Endothelial cell (in vitro differentiated cells): ENCODE measurements around the gene PTGIR. TPM values are rescaled to one million over a fixed set of nuclear protein-coding genes. Genes with fewer than 3 reads are reported as not detected.
"Not testable (repeated sequence)": the region's sequence is repeated elsewhere in the genome, so short reads cannot be mapped to it uniquely, and the experiment has no call there.

ENCODE experiments used
- DNase-seq: peaks from one replicate; pipeline ENCODE4 v3.0.0; 2021; ENCODE audit warnings: low spot score
- H3K27ac Mint-ChIP-seq: one replicate; pipeline ENCODE4 v1.8.0; 2021; ENCODE audit warnings: mixed read lengths, inconsistent platforms; ENCODE audit not compliant: unreplicated experiment
- H3K27me3 Mint-ChIP-seq: one replicate; pipeline ENCODE4 v1.8.0; 2021; ENCODE audit warnings: mild to moderate bottlenecking, moderate library complexity, mixed read lengths, inconsistent platforms; ENCODE audit not compliant: unreplicated experiment
- H3K36me3 Mint-ChIP-seq: one replicate; pipeline ENCODE4 v1.8.0; 2021; ENCODE audit warnings: mild to moderate bottlenecking, low read depth, mixed read lengths, inconsistent platforms; ENCODE audit not compliant: unreplicated experiment
- H3K4me1 Mint-ChIP-seq: one replicate; pipeline ENCODE4 v1.8.0; 2021; ENCODE audit warnings: mild to moderate bottlenecking, mixed read lengths, inconsistent platforms; ENCODE audit not compliant: unreplicated experiment
- H3K4me3 Mint-ChIP-seq: one replicate; pipeline ENCODE4 v1.8.0; 2021; ENCODE audit warnings: mild to moderate bottlenecking, mixed read lengths, inconsistent platforms; ENCODE audit not compliant: unreplicated experiment
- H3K9me3 Mint-ChIP-seq: one replicate; pipeline ENCODE4 v1.8.0; 2021; ENCODE audit warnings: mixed read lengths, inconsistent platforms; ENCODE audit not compliant: unreplicated experiment
- total RNA-seq: library from RNA; stranded (reverse); fragmentation: NEBNext Ultra II Directional; extraction: Animal tissue kit (Norgen Biotek cat#: 25700); gene quantifications from one replicate; pipeline ENCODE4 v1.2.1, GENCODE V29; 2021; ENCODE audit not compliant: unreplicated experiment
- TF ChIP-seq, protein P1 (sequence below): fragments of 200-600 bp; sonication (generic); IDR thresholded peaks from one replicate; pipeline ENCODE4 v1.5.0; 2021; ENCODE audit warnings: antibody characterized with exemption; ENCODE audit not compliant: unreplicated experiment

Gene PTGIR
- total RNA-seq, 1 donor from 2014 or later: not detected

DNA sequence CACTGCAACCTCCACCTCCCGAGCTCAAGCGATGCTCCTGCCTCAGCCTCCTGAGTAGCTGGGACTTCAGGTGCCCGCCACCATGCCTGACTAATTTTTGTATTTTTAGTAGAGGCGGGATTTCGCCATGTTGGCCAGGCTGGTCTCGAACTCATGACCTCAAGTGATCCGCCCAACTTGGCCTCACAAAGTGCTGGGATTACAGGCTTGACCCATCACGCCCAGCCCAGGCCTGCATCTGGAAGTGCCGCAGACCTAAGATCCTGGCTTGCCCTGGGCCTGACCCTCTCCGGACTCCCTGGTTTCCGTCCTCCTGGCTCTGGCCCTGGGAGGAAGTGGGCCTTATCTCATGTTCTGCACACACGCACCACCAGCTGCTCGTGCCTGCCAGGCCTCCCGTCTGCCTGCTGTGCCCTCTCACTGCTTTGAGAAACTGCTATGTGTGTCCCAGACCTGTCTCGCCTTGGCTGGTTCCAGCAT, 4.7 kb upstream of the PTGIR start:
- H3K36me3 Mint-ChIP-seq: peaks cover 4% of the 10 kb centered on the region
- peaks cover 9% of the 10 kb centered on the region for H3K4me1 Mint-ChIP-seq
- peaks cover 6% of the 10 kb centered on the region for H3K27me3 Mint-ChIP-seq
- DNase-seq: peak; percentile 60
- H3K9me3 Mint-ChIP-seq: no peaks in the 10 kb centered on the region
- no peak overlapping the region for H3K4me3 Mint-ChIP-seq
- TF ChIP-seq, protein P1, sequence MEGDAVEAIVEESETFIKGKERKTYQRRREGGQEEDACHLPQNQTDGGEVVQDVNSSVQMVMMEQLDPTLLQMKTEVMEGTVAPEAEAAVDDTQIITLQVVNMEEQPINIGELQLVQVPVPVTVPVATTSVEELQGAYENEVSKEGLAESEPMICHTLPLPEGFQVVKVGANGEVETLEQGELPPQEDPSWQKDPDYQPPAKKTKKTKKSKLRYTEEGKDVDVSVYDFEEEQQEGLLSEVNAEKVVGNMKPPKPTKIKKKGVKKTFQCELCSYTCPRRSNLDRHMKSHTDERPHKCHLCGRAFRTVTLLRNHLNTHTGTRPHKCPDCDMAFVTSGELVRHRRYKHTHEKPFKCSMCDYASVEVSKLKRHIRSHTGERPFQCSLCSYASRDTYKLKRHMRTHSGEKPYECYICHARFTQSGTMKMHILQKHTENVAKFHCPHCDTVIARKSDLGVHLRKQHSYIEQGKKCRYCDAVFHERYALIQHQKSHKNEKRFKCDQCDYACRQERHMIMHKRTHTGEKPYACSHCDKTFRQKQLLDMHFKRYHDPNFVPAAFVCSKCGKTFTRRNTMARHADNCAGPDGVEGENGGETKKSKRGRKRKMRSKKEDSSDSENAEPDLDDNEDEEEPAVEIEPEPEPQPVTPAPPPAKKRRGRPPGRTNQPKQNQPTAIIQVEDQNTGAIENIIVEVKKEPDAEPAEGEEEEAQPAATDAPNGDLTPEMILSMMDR: no peak
- no peak overlapping the region for H3K27ac Mint-ChIP-seq

DNA sequence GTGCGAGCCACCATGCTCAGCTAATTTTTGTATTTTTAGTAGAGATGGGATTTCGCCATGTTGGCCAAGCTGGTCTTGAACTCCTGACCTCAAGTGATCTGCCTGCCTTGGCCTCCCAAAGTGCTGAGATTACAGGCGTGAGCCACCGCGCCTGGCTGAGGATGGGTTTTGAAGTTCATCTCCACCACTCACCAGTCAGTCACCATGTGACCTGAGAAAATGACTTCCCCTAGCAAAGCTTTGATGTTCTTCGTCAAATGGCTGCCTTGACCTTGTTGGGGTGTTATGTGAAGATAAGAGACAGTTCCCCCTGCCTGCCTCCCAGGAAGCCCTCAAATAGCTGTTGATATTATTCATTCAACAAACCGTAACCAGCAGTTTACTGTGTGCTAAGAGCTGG, 4.1 kb upstream of the PTGIR start:
- not testable (repeated sequence) for H3K27ac Mint-ChIP-seq, H3K9me3 Mint-ChIP-seq, H3K27me3 Mint-ChIP-seq, DNase-seq, H3K36me3 Mint-ChIP-seq, H3K4me1 Mint-ChIP-seq
- H3K4me3 Mint-ChIP-seq: peak overlapping the region; percentile 25

DNA sequence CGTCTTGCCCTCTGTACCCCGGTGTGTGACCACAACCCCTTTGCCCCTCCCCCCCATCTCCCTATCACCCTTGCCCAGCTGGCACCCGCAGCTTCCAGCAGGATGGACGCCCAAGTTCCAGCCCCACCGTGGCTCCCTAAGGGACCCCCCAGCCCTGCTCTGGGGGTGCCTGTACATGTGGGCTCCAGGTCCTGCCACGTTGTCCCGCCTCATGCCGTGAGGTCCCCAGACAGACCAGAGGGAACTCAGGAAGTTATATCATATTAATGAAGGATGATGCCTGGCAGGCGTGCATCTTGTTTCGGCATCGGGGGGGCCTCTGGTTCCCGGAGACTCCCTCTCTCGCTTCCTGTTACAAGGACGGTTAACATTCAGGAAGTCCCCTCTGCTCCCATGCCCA, 1.6 kb upstream of the PTGIR start:
- Mint-ChIP-seq H3K27me3 (peaks cover 4% of the 10 kb centered on the region), H3K4me1 (peaks cover 4% of the 10 kb centered on the region), H3K9me3 (no peaks in the 10 kb centered on the region), H3K36me3 (no peaks in the 10 kb centered on the region), H3K4me3 (no peak overlapping the region), H3K27ac (no peak overlapping the region)
- TF ChIP-seq, protein P1: no peak
- no peak for DNase-seq

DNA sequence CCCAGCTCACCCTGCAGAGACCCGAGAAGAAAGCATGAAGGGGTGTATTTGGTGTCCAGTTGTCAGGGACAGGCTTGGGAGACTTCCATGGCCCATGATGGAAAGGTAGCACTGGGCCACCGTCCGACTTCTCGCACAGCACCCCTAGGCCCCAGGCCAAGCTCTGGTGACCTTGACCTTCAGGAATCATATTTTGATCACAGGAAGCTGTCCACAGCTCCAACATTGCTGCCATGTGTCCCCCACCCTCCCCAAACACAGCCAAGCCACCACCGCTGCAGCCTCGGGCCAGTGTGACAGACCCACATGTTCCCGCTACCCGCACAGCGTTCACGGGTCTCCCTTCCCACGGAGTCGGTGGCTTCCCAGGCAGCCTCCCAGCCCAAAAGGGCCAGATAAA, 842 bp upstream of the PTGIR start:
- Mint-ChIP-seq H3K27me3 (peaks cover 6% of the 10 kb centered on the region), H3K27ac (no peak overlapping the region), H3K36me3 (no peaks in the 10 kb centered on the region), H3K9me3 (no peaks in the 10 kb centered on the region), H3K4me1 (peaks cover 4% of the 10 kb centered on the region), H3K4me3 (no peak overlapping the region)
- TF ChIP-seq, protein P1: no peak
- DNase-seq: no peak

DNA sequence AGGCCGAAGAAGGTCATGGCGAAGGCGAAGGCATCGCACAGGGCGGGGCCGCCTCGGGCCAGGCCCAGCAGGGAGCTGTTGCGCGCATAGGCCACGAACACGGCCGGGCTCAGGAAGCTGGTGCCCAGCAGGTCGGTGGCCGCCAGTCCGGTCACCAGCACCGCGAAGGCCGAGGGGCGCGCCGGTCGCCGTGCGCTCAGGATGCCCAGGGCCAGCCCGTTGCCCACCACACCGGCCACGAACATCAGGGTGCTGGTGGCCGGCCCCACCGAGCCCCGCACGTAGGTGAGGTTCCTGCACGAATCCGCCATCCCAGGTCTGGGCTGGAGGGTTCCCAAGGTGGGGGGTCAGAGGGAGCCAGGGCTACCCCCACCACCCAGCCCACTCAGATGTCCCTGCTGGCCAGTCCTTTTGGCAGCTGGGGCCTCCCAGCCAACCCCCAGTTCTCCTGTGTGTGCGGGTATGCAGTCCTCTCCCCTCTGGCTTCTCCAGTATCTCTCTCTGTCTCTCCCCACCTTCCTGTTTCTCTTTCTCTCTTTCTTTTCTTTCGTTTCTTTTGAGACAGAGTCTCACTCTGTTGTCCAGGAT, 880 bp downstream of the PTGIR start:
- DNase-seq: no peak
- H3K27ac Mint-ChIP-seq: no peak overlapping the region
- no peaks in the 10 kb centered on the region for H3K4me1 Mint-ChIP-seq
- TF ChIP-seq, protein P1: no peak
- H3K9me3 Mint-ChIP-seq: no peaks in the 10 kb centered on the region
- H3K4me3 Mint-ChIP-seq: no peak overlapping the region
- peaks cover 6% of the 10 kb centered on the region for H3K27me3 Mint-ChIP-seq
- H3K36me3 Mint-ChIP-seq: no peaks in the 10 kb centered on the region
